ENCODE data around the gene PER3.

The PER3 gene

GRCh38 chr1:7839526-7839925 lies 55.4 kb downstream of the PER3 start:
- DNase-seq = no peak

- DNase-seq = no peak
Measured at GRCh38 chr1:7842517-7842916, 58.4 kb downstream of the PER3 start.

GRCh38 chr1:7845761-7846160 lies 61.7 kb downstream of the PER3 start:
- no peak for DNase-seq

GRCh38 chr1:7846656-7847055 lies 62.6 kb downstream of the PER3 start:
- no peak for DNase-seq

- no peak for DNase-seq
Measured at GRCh38 chr1:7847599-7847998, 63.5 kb downstream of the PER3 start.

GRCh38 chr1:7850786-7851185 lies 66.7 kb downstream of the PER3 start:
- no peak for DNase-seq

GRCh38 chr1:7852804-7853683 lies 69.0 kb downstream of the PER3 start, which contains the start of gene UTS2:
TSS of gene UTS2 (minus strand) at chr1:7853065. CDS start at chr1:7853003, 62 bp downstream.
- DNase-seq = no peak

GRCh38 chr1:7853684-7854026 lies 69.6 kb downstream of the PER3 start:
- DNase-seq = no peak

GRCh38 chr1:7856345-7856744 lies 72.3 kb downstream of the PER3 start:
- no peak for DNase-seq

GRCh38 chr1:7857000-7857399 lies 72.9 kb downstream of the PER3 start:
- no peak for DNase-seq

GRCh38 chr1:7857985-7858384 lies 73.9 kb downstream of the PER3 start:
- DNase-seq = no peak

- no peak for DNase-seq
Measured at GRCh38 chr1:7859406-7859805, 75.3 kb downstream of the PER3 start.

- no peak for DNase-seq
Measured at GRCh38 chr1:7860130-7860529, 76.0 kb downstream of the PER3 start.

- no peak for DNase-seq
Measured at GRCh38 chr1:7861452-7861851, 77.4 kb downstream of the PER3 start.

- no peak for DNase-seq
Measured at GRCh38 chr1:7862211-7863060, 78.3 kb downstream of the PER3 start.

- no peak for DNase-seq
Measured at GRCh38 chr1:7863756-7864328, 79.8 kb downstream of the PER3 start.

- DNase-seq = no peak
Measured at GRCh38 chr1:7865978-7866377, 81.9 kb downstream of the PER3 start.

- no peak for DNase-seq
Measured at GRCh38 chr1:7868070-7868780, 84.1 kb downstream of the PER3 start.

GRCh38 chr1:7869136-7869920 lies 85.2 kb downstream of the PER3 start:
- no peak for DNase-seq

GRCh38 chr1:7871136-7871535 lies 87.0 kb downstream of the PER3 start:
- no peak for DNase-seq

GRCh38 chr1:7873801-7874795 lies 90.0 kb downstream of the PER3 start:
- no peak for DNase-seq
